ENCODE results near the gene STX4. TPM values are rescaled to one million over a fixed set of nuclear protein-coding genes. Genes with fewer than 3 reads are reported as not detected.

Gene STX4
- total RNA-seq, 1 donor from 2014 or later, result 79.1 TPM

GRCh38 chr16:31078597-31079341, 45.4 kb downstream of the STX4 start:
- H3K9me3 ChIP-seq, result no peaks in the 10 kb centered on the region
- intact Hi-C loops (cut with DNase I), result loop anchor here (10.0 kb wide), 1 partner anchor 424 kb away; the partner anchor contains the start of genes FBRS and PRR14
- H3K36me3 ChIP-seq, result peaks cover 62 to 70% of the 10 kb centered on the region in 2 donors
- H3K27ac ChIP-seq, result no peak overlapping the region
- no peak for DNase-seq (ENCODE audit: low spot score in 2 of 2)
- peaks cover 0 to 9% of the 10 kb centered on the region in 2 donors for H3K4me1 ChIP-seq
- no peak for TF ChIP-seq CTCF (IDR thresholded peaks at IDR 0.05)
- no peaks in the 10 kb centered on the region for H3K27me3 ChIP-seq
- H3K4me3 ChIP-seq, result no peak overlapping the region

DNA sequence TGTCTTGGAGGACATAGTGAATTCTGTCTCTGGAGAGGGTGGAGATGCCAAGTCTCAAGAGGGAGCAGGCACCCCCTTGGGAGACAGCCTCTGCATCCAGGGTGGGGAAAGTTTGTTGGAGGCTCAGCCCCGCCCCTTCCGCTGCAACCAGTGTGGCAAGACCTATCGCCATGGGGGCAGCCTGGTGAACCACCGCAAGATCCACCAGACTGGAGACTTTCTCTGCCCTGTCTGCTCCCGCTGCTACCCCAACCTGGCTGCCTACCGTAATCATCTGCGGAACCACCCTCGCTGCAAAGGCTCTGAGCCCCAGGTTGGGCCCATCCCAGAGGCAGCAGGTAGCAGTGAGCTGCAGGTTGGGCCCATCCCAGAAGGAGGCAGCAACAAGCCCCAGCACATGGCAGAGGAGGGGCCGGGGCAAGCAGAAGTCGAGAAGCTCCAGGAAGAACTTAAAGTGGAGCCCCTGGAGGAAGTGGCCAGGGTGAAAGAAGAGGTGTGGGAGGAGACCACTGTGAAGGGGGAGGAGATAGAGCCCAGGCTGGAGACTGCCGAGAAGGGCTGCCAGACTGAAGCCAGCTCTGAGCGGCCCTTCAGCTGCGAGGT, 46.1 kb downstream of the STX4 start:
- intact Hi-C loops (cut with DNase I), result loop anchor here (10.0 kb wide), 1 partner anchor 425 kb away; the partner anchor contains the start of genes FBRS and PRR14
- peaks cover 69 to 77% of the 10 kb centered on the region in 2 donors for H3K36me3 ChIP-seq
- H3K9me3 ChIP-seq, result no peaks in the 10 kb centered on the region
- TF ChIP-seq CTCF (IDR thresholded peaks at IDR 0.05), result no peak
- no peaks in the 10 kb centered on the region for H3K27me3 ChIP-seq
- no peak overlapping the region for H3K4me3 ChIP-seq
- DNase-seq (ENCODE audit: low spot score in 2 of 2), result no peak
- H3K4me1 ChIP-seq, result peaks cover 0 to 9% of the 10 kb centered on the region in 2 donors
- no peak overlapping the region for H3K27ac ChIP-seq

DNA sequence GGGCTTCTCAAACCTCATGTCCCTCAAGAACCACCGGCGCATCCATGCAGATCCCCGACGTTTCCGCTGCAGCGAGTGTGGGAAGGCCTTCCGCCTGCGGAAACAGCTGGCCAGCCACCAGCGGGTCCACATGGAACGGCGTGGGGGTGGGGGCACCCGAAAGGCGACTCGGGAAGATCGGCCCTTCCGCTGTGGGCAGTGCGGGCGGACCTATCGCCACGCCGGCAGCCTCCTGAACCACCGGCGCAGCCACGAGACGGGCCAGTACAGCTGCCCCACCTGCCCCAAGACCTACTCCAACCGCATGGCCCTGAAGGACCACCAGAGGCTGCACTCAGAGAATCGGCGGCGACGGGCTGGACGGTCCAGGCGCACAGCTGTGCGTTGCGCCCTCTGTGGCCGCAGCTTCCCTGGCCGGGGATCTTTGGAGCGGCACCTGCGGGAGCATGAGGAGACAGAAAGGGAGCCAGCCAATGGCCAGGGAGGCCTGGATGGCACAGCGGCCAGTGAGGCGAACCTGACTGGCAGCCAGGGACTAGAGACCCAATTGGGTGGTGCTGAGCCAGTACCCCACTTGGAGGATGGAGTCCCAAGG, 46.8 kb downstream of the STX4 start:
- H3K27ac ChIP-seq, result no peak overlapping the region
- no peak for TF ChIP-seq CTCF (IDR thresholded peaks at IDR 0.05)
- H3K4me3 ChIP-seq, result no peak overlapping the region
- H3K4me1 ChIP-seq, result peaks cover 0 to 4% of the 10 kb centered on the region in 2 donors
- H3K36me3 ChIP-seq, result peaks cover 71 to 83% of the 10 kb centered on the region in 2 donors
- H3K9me3 ChIP-seq, result no peaks in the 10 kb centered on the region
- intact Hi-C loops (cut with DNase I), result no loop called here
- no peaks in the 10 kb centered on the region for H3K27me3 ChIP-seq
- no peak for DNase-seq (ENCODE audit: low spot score in 2 of 2)

GRCh38 chr16:31080756-31081419, 47.5 kb downstream of the STX4 start:
- no peak overlapping the region for H3K4me3 ChIP-seq
- TF ChIP-seq CTCF (IDR thresholded peaks at IDR 0.05), result no peak
- H3K4me1 ChIP-seq, result no peaks in the 10 kb centered on the region
- DNase-seq (ENCODE audit: low spot score in 2 of 2), result no peak
- H3K9me3 ChIP-seq, result no peaks in the 10 kb centered on the region
- no peak overlapping the region for H3K27ac ChIP-seq
- H3K27me3 ChIP-seq, result no peaks in the 10 kb centered on the region
- intact Hi-C loops (cut with DNase I), result no loop called here
- peaks cover 77 to 89% of the 10 kb centered on the region in 2 donors for H3K36me3 ChIP-seq

- DNase-seq (ENCODE audit: low spot score in 2 of 2), result no peak
- H3K4me3 ChIP-seq, result no peak overlapping the region
- H3K4me1 ChIP-seq, result no peaks in the 10 kb centered on the region
- H3K9me3 ChIP-seq, result no peaks in the 10 kb centered on the region
- no peak for TF ChIP-seq CTCF (IDR thresholded peaks at IDR 0.05)
- no peaks in the 10 kb centered on the region for H3K27me3 ChIP-seq
- H3K36me3 ChIP-seq, result peaks cover 81 to 92% of the 10 kb centered on the region in 2 donors
- intact Hi-C loops (cut with DNase I), result no loop called here
- no peak overlapping the region for H3K27ac ChIP-seq
Observed at GRCh38 chr16:31081428-31082351, 48.3 kb downstream of the STX4 start.

All from ascending aorta (tissue), 2 donors.